ENCODE data around the gene RHBDL3.

DNA sequence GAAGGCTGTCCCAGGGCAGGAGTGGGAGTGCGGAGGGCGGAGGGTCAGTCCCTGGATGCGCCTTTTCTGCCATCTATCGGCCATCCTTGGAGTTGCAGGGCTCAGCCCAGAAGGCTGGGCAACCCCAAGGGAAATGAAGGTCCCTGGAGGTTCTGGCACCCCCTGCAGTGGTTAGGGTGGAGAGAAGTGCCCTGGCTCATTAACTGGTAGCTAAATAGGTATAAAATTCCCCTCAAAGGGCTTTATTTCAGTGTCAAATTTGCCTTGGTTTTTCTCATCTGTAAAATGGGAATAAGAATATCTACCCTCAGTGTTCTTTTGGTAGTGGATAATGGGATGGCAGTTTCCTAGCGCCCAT, 53.9 kb downstream of the RHBDL3 start:
- TF ChIP-seq CTCF (IDR thresholded peaks at IDR 0.05) (peak; percentile 93 to 97 (median 95)), POLR2A (IDR thresholded peaks at IDR 0.05) (no peak)

All from uterus (tissue), 2 donors.